Coronary artery (tissue), 2 donors: ENCODE measurements around the gene SPIRE1.

ENCODE experiments used
- DNase-seq: peaks from one replicate; pipeline ENCODE4 v3.0.0-alpha.2; 2017; ENCODE audit warnings: low spot score
- H3K27ac ChIP-seq, 2 donors: fragments of 200-600 bp; sonication (generic); one replicate each; pipeline ENCODE4 v1.5.1; 2016 to 2019
- H3K4me3 ChIP-seq: fragments of 200-600 bp; sonication (generic); 2 replicates; pipeline ENCODE4 v1.5.1; 2016; ENCODE audit warnings: mild to moderate bottlenecking, moderate library complexity
- TF ChIP-seq, protein P1 (sequence below): fragments of 200-600 bp; sonication (generic); IDR thresholded peaks from one replicate; pipeline ENCODE4 v1.5.1; 2019; ENCODE audit warnings: antibody characterized with exemption

SPIRE1 gene

GRCh38 chr18:12435867-12436266 lies 222.0 kb downstream of the SPIRE1 start:
- Histone ChIP-seq H3K4me3 (no peak overlapping the region), H3K27ac (no peak overlapping the region)
- no peak for DNase-seq
- TF ChIP-seq, protein P1, sequence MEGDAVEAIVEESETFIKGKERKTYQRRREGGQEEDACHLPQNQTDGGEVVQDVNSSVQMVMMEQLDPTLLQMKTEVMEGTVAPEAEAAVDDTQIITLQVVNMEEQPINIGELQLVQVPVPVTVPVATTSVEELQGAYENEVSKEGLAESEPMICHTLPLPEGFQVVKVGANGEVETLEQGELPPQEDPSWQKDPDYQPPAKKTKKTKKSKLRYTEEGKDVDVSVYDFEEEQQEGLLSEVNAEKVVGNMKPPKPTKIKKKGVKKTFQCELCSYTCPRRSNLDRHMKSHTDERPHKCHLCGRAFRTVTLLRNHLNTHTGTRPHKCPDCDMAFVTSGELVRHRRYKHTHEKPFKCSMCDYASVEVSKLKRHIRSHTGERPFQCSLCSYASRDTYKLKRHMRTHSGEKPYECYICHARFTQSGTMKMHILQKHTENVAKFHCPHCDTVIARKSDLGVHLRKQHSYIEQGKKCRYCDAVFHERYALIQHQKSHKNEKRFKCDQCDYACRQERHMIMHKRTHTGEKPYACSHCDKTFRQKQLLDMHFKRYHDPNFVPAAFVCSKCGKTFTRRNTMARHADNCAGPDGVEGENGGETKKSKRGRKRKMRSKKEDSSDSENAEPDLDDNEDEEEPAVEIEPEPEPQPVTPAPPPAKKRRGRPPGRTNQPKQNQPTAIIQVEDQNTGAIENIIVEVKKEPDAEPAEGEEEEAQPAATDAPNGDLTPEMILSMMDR = no peak

DNA sequence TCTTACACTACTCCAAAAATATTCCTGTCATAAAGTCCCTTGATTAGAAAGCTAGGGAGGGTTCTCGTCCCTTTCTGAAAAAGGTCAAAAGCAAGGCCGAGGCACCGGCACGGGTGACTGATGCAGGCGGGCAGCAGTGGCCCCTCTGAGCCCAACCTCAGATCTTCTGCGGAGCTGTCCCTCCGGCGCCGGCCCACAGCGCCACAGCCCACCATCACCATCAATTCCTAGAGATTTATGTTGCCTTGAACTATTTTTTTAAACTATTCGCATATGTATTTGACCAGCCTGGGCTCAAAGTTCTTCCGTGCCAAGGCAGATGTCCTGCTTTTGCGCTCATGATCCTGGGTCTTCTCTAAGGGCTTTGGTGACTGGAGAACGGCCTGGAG lies 223.4 kb downstream of the SPIRE1 start:
- DNase-seq = no peak
- Histone ChIP-seq H3K27ac (no peak overlapping the region), H3K4me3 (no peak overlapping the region)
- TF ChIP-seq, protein P1 = no peak

DNA sequence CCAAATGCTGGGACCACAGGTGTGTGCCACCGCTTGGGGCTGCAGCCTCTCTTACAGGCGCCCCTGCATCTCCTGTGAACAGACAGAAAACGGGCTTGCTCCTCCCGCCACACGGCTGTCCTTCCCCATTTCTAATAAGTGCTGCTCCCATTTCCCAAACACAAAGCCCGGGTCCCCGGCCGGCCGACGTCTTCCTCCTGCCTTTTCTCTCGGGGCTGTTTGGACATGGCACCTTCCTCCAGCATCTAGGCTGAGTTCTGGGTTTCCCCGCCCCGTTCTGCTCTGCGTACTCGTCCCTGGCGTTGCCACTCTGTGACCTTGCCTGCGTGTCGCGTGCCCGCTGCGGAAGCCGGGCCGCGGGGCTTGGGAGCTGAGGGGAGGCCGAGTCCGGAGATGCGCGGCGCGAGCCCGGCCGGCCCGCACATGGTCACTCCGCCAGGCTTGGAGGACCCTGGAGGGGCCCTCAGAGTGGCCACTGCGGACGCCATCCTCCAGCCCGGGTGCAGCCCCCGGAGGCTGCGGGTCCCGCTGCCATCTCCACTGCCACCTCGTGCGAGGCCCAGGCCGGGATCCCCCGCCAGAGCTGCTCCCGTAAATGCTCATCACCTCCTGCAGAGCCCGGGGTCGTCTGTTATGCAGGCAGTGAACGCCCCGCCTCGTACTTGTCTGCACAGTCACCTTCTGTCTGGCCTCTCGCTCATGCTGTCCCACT lies 223.9 kb downstream of the SPIRE1 start:
- H3K27ac ChIP-seq = no peak overlapping the region
- H3K4me3 ChIP-seq = no peak overlapping the region
- DNase-seq = no peak
- TF ChIP-seq, protein P1 = no peak

DNA sequence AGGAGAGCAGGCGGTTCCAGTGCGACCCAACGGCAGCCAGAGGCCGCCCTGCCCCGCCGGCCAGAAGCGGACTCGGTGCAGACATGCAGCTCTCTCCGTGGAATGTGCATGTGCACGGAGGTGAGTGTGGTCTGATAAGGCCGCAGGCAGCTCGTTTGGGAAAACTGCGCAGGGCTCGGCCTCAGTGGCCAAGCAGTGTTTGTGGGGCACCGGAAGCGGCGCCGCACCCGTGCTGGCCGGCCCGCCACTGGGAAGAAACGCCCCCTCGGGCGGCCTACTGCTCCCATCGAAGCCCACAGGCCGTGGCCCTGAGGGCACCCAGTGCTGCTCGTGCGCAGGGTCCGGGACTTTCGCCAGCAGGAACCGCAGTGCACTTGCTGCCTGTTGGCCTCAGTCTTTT lies 225.0 kb downstream of the SPIRE1 start:
- TF ChIP-seq, protein P1 = no peak
- Histone ChIP-seq H3K27ac (no peak overlapping the region), H3K4me3 (no peak overlapping the region)
- DNase-seq = no peak

DNA sequence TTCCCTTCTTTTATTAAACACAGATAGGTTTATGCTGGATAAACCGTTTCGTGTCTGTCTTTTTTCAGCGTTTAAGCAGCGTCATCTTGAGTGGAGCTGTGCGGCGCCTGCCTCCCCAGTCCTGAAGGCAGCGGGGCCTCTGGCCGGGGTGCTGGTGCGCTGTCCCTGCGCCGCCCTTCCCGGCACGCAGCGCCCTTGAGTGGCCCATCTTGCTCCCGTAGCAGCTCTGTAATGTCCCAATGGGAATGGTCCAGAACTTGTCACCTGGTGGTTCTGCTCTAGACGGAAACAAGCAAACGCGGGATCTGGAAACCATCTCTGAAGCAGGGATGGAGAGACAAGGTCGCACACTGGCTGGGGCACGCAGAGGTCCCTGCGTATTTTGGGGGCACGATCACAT lies 225.7 kb downstream of the SPIRE1 start:
- TF ChIP-seq, protein P1 = no peak
- Histone ChIP-seq H3K27ac (no peak overlapping the region), H3K4me3 (no peak overlapping the region)
- DNase-seq = no peak

DNA sequence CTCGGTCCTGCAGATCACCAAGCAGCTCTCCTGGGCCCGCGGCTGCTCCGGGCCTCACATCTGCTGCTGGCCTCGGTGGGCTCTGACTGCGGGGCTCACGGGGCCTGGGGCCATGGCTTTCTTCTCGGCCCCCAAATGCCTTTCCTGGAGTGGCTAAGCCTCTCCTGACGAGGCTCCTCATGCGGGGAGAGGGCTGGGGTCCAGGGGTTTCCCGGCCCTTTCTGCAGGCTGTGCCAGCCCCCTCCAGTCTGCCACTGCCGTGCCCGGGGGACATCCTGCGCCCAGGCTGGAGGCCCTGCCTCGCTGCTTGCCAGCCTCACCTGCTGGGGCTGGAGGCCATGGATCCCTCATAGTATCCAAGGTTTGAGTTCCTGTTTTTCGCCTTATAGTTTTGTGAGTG lies 226.3 kb downstream of the SPIRE1 start:
- H3K4me3 ChIP-seq = no peak overlapping the region
- no peak for DNase-seq
- TF ChIP-seq, protein P1 = no peak
- H3K27ac ChIP-seq = no peak overlapping the region
